ENCODE measurements around the gene PRR22.

GRCh38 chr19:5808120-5808816 lies 23.7 kb upstream of the PRR22 start:
- TF ChIP-seq, protein P1, sequence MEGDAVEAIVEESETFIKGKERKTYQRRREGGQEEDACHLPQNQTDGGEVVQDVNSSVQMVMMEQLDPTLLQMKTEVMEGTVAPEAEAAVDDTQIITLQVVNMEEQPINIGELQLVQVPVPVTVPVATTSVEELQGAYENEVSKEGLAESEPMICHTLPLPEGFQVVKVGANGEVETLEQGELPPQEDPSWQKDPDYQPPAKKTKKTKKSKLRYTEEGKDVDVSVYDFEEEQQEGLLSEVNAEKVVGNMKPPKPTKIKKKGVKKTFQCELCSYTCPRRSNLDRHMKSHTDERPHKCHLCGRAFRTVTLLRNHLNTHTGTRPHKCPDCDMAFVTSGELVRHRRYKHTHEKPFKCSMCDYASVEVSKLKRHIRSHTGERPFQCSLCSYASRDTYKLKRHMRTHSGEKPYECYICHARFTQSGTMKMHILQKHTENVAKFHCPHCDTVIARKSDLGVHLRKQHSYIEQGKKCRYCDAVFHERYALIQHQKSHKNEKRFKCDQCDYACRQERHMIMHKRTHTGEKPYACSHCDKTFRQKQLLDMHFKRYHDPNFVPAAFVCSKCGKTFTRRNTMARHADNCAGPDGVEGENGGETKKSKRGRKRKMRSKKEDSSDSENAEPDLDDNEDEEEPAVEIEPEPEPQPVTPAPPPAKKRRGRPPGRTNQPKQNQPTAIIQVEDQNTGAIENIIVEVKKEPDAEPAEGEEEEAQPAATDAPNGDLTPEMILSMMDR (IDR thresholded peaks at IDR 0.05), result no peak
- TF ChIP-seq POLR2A (IDR thresholded peaks at IDR 0.05), result no peak
